Peyer's patch (tissue), 4 donors: Measurements from ENCODE around the gene FOXD3. TPM values are rescaled to one million over a fixed set of nuclear protein-coding genes. Genes with fewer than 3 reads are reported as not detected.
A peak's percentile ranks its signal among the peaks of the same experiment; 100 is the strongest.

Experiments used
- DNase-seq, 3 donors: peaks; one replicate each; pipeline ENCODE4 v3.0.0-alpha.2; 2017 to 2019
- H3K27ac ChIP-seq, 4 donors: fragments of 200-600 bp; sonication (generic); one replicate each; pipeline ENCODE4 v1.5.1; 2016 to 2019
- H3K27me3 ChIP-seq, 2 donors: fragments of 200-600 bp; sonication (generic); one replicate each; pipeline ENCODE4 v1.5.1; 2019
- H3K36me3 ChIP-seq, 3 donors: fragments of 200-600 bp; sonication (generic); one replicate each; pipeline ENCODE4 v1.5.1; 2016 to 2019
- H3K4me1 ChIP-seq, 4 donors: fragments of 200-600 bp; sonication (generic); one replicate each; pipeline ENCODE4 v1.5.1; 2016 to 2019
- H3K4me3 ChIP-seq, 4 donors: fragments of 200-600 bp; sonication (generic); 1 replicate in 3 of 4; 2 replicates in 1 of 4; pipeline ENCODE4 v1.5.1; 2016 to 2019; ENCODE audit warnings: mild to moderate bottlenecking in 1 of 4
- H3K9me3 ChIP-seq, 4 donors: fragments of 200-600 bp; sonication (generic); one replicate each; pipeline ENCODE4 v1.5.1; 2016 to 2019; ENCODE audit warnings: mild to moderate bottlenecking in 1 of 4
- POLR2A ChIP-seq, 2 donors: fragments of 450-650 bp; IDR thresholded peaks; one replicate each; pipeline ENCODE4 v1.5.1; 2017; ENCODE audit warnings: antibody characterized with exemption in 2 of 2, mild to moderate bottlenecking in 2 of 2, moderate library complexity in 2 of 2
- total RNA-seq, 4 donors: library from RNA; depleted of rRNA; stranded (reverse); fragments of >200 nt; gene quantifications; one replicate each; pipeline ENCODE4 v1.1.0, GENCODE V29; 2016
- TF ChIP-seq, protein P1 (sequence below), 6 experiments: fragments of 450-650 bp in 4 of 6; fragments of 200-600 bp in 2 of 6; sonication (generic) in 1 of 6; IDR thresholded peaks; one replicate each; pipeline ENCODE4 v1.5.1; 2017 to 2019; ENCODE audit warnings: antibody characterized with exemption in 6 of 6, mild to moderate bottlenecking in 3 of 6, moderate library complexity in 1 of 6

The FOXD3 gene
- total RNA-seq, 4 donors from 2014 or later, result not detected

DNA sequence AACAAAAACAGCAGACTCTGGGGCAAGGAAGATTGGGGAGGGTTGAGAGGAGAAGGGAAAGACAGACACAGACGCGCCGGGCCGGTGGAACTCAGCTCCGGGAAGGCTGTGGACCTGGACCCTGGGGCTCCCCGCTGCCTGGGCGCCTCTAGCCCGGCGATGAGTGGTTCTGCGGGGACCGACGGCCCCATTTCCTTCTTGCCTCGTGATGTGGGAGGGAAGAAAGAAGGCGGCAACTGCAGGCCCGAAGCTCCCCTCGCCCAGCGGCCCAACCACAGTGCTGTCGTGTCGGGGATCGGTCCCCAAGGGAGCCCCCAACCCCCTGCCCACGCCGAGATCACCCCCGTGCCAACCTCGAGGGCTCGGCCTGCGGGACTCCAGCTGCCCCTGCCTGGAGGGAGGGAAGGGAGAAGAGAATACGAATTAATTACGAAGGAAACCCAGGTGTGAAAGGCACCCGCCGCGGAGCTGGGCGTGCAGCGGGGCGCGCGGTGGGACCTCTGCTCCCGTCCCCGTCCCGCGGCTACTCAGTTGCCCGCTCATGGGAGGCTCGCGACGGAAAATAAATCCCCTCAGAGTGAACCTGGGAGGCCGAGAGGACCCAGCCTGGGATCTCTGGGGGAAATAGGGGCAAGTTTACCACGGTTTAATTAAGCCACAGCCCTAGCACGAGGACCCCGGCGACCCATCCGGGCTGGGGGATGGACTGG lies 7.4 kb downstream of the FOXD3 start:
- Histone ChIP-seq H3K36me3 (no peaks in the 10 kb centered on the region), H3K9me3 (peaks cover 0 to 5% (median 0%) of the 10 kb centered on the region in 4 donors), H3K4me3 (peak overlapping the region in 1 of 4 donors; percentile 1), H3K27me3 (peaks cover 0 to 54% of the 10 kb centered on the region in 2 donors), H3K27ac (no peak overlapping the region), H3K4me1 (peaks cover 0 to 14% (median 0%) of the 10 kb centered on the region in 4 donors)
- TF ChIP-seq, protein P1, sequence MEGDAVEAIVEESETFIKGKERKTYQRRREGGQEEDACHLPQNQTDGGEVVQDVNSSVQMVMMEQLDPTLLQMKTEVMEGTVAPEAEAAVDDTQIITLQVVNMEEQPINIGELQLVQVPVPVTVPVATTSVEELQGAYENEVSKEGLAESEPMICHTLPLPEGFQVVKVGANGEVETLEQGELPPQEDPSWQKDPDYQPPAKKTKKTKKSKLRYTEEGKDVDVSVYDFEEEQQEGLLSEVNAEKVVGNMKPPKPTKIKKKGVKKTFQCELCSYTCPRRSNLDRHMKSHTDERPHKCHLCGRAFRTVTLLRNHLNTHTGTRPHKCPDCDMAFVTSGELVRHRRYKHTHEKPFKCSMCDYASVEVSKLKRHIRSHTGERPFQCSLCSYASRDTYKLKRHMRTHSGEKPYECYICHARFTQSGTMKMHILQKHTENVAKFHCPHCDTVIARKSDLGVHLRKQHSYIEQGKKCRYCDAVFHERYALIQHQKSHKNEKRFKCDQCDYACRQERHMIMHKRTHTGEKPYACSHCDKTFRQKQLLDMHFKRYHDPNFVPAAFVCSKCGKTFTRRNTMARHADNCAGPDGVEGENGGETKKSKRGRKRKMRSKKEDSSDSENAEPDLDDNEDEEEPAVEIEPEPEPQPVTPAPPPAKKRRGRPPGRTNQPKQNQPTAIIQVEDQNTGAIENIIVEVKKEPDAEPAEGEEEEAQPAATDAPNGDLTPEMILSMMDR (IDR thresholded peaks at IDR 0.05), result no peak
- TF ChIP-seq POLR2A (IDR thresholded peaks at IDR 0.05), result no peak
- peak in 1 of 3 donors; percentile 48 for DNase-seq

DNA sequence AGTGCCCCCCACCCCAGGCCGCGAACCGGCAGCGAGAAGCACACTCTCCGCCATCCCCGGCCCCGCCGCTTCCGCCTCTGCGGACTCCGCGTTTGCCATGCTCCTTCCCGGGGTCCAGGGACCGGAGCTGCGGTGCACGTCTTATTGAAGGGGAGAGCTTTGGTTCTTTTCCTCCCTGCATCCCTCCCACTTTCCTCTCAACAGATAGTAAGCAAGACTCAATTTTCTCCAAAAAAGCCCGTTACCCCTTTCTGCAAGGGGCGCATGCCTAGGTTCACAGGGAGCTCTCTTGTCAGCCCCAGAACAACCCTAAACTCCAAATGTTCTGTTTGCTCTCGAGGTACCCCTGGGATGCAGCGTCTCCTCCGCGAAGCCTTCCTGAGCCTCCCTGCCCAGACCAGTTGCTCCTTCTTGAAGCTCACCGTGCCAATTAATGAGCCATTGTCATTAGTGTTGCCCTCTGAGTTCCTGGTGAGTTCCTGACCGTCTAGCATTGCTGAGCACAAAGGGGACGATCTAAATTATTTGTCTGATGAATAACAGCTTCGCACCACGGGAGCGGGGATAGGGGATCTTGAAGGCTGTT lies 8.1 kb downstream of the FOXD3 start:
- H3K27ac ChIP-seq, result no peak overlapping the region
- no peak for TF ChIP-seq POLR2A (IDR thresholded peaks at IDR 0.05)
- TF ChIP-seq, protein P1 (IDR thresholded peaks at IDR 0.05), result no peak
- DNase-seq, result no peak
- H3K36me3 ChIP-seq, result no peaks in the 10 kb centered on the region
- peaks cover 0 to 5% (median 0%) of the 10 kb centered on the region in 4 donors for H3K9me3 ChIP-seq
- peaks cover 0 to 14% (median 0%) of the 10 kb centered on the region in 4 donors for H3K4me1 ChIP-seq
- no peak overlapping the region for H3K4me3 ChIP-seq
- peaks cover 0 to 53% of the 10 kb centered on the region in 2 donors for H3K27me3 ChIP-seq

GRCh38 chr1:63342402-63342801 lies 20.0 kb downstream of the FOXD3 start:
- TF ChIP-seq POLR2A (IDR thresholded peaks at IDR 0.05), result no peak
- TF ChIP-seq, protein P1 (IDR thresholded peaks at IDR 0.05), result no peak
- H3K4me3 ChIP-seq, result no peak overlapping the region

DNA sequence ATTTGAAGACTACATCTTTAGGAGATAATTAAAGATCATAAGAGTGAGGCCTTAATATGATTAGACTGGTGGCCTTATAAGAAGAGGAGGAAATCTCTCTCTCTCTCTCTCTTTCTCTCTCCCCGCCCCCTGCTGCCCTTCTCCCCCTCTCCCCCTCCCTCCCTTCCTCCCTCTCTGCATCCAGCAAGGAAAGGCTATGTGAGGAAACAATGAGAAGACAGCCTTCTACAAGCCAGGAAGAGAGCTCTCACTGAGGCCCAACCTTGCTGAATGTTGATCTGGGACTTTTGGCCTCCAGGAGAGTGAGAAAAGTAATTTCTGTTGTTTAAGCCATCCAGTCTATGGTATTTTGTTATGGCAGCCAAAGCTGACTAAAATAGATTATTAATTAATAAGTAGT lies 21.6 kb downstream of the FOXD3 start:
- Histone ChIP-seq H3K9me3 (no peaks in the 10 kb centered on the region), H3K4me1 (no peaks in the 10 kb centered on the region), H3K27ac (no peak overlapping the region), H3K36me3 (no peaks in the 10 kb centered on the region), H3K27me3 (no peaks in the 10 kb centered on the region), H3K4me3 (no peak overlapping the region)
- DNase-seq, result no peak
- TF ChIP-seq, protein P1 (IDR thresholded peaks at IDR 0.05), result no peak
- TF ChIP-seq POLR2A (IDR thresholded peaks at IDR 0.05), result no peak

More at GRCh38 chr1:63342402-63342801, 20.0 kb downstream of the FOXD3 start:
- H3K4me1 ChIP-seq, result no peaks in the 10 kb centered on the region
- H3K36me3 ChIP-seq, result no peaks in the 10 kb centered on the region
- no peak overlapping the region for H3K27ac ChIP-seq
- H3K27me3 ChIP-seq, result no peaks in the 10 kb centered on the region
- no peak for DNase-seq
- no peaks in the 10 kb centered on the region for H3K9me3 ChIP-seq

DNA sequence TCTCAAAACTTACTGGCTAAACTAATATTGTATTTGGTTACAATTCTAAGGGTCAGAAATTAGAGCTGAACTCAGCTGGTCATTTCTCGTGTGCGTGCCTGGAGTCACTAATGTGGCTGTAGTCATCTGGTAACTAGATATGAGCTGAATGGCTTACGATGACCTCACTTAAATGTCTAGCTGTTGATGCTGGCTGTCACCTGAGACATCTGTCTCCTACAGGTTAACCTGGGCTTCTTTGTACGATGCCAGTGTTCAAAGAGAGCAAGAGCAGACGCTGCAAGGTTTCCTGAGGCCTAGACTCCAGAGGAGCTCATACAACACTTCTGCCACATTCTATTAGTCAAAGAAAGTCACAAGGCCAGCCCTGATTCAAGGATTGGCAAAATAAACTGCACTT lies 28.0 kb downstream of the FOXD3 start:
- Histone ChIP-seq H3K4me1 (no peaks in the 10 kb centered on the region), H3K27ac (no peak overlapping the region), H3K4me3 (no peak overlapping the region), H3K9me3 (no peaks in the 10 kb centered on the region), H3K36me3 (no peaks in the 10 kb centered on the region), H3K27me3 (no peaks in the 10 kb centered on the region)
- TF ChIP-seq, protein P1 (IDR thresholded peaks at IDR 0.05), result no peak
- TF ChIP-seq POLR2A (IDR thresholded peaks at IDR 0.05), result no peak
- DNase-seq, result no peak
